ENCODE results near the gene ZFYVE16.

GRCh38 chr5:80503641-80504040 lies 95.8 kb downstream of the ZFYVE16 start:
- no peak for TF ChIP-seq POLR2AphosphoS5 (IDR thresholded peaks at IDR 0.05; ENCODE audit: low read depth, low read length)
- TF ChIP-seq POLR2A (IDR thresholded peaks at IDR 0.05; ENCODE audit: low read depth, low read length), result no peak

Measured in GM12891 (cell line).